H1 (cell line): ENCODE data around the gene RHD. TPM values are rescaled to one million over a fixed set of nuclear protein-coding genes. Genes with fewer than 3 reads are reported as not detected.

Experiments
- BACH1 ChIP-seq: IDR thresholded peaks from 2 replicates; pipeline ENCODE4 v1.6.1; 2012; ENCODE audit warnings: low read length, improper control_type of control experiment
- CHD7 ChIP-seq: fragments of 300-600 bp; sonication (generic); IDR thresholded peaks from 2 replicates; pipeline ENCODE4 v1.7.1; 2012; ENCODE audit warnings: low read length, moderate library complexity, mild to moderate bottlenecking, inconsistent platforms; ENCODE audit not compliant: insufficient replicate concordance
- ZNF274 ChIP-seq: IDR thresholded peaks from 2 replicates; pipeline ENCODE4 v1.7.0; 2012; ENCODE audit warnings: low read length, borderline replicate concordance; ENCODE audit errors: extremely low read depth
- polyA plus RNA-seq, 7 experiments: library from polyadenylated mRNA; depleted of rRNA in 3 of 7; stranded (reverse) in 5 of 7; unstranded in 2 of 7; fragments of >200 nt in 5 of 7; fragments of 200-250 nt in 2 of 7; gene quantifications; 1 replicate in 5 of 7; 2 replicates in 1 of 7; 4 replicates in 1 of 7; pipeline versions ENCODE4 v1.2.1 to v1.2.3, GENCODE V29; 2011 to 2013; ENCODE audit warnings: missing spikeins in 2 of 7, mixed read lengths in 2 of 7
- total RNA-seq: library from RNA; stranded (reverse); fragmentation: NEBNext Ultra II Directional; extraction: Animal tissue kit (Norgen Biotek cat#: 25700); gene quantifications from 2 replicates; pipeline ENCODE4 v1.2.1, GENCODE V29; 2021

The RHD gene
- total and polyA plus RNA-seq, 2 of the 8 experiments (the other 6 are each of a cell fraction or from before 2014, with no cell fraction given) = 0.21 TPM; not detected in 1

DNA sequence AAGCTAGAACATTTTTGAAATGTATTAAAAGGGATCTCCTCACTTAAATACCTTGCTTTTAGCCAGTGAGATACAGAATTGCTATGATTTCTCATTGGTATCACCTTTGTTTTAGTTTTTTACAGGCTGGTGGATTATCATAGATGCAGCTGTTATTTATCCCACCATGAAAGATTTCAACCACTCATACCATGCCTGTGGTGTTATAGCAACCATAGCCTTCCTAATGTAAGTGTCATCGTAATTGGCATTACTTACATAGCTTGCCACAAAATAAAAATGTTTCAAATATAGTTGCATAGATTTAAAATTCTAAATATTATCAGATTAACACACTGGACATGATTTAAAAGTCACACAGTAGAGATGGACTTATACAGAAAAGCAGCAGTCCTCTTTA lies 70.5 kb downstream of the RHD start (continued):
- TF ChIP-seq CHD7 (no peak), ZNF274 (no peak), BACH1 (no peak)
